ENCODE data around the gene EMC8.

Gene EMC8

DNA sequence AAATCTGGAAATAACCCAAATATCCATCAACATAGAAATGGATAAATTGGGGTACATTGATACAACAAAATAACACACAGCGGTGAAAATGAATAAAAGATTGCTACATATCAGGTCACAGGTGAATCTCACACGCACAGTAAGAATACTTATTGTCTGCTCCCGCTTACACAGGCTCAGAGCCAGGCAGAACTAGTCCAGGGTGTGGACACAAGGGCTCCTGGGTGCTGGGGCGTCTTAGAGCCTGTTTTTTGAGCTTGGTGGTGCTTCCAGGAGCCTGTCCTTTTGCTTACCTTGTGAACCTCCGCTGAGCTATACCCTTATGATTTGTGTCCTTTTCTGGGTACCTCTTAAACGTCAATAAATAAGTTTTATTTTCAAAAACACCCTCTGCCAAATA is 28.6 kb downstream of the EMC8 start:
- Histone ChIP-seq H3F3A (ENCODE audit: insufficient read depth) (no peaks in the 10 kb centered on the region), H3K79me2 (ENCODE audit: insufficient read depth, low read length) (no peaks in the 10 kb centered on the region), H3K9ac (ENCODE audit: low read length) (no peak overlapping the region), H3K4me2 (ENCODE audit: low read depth, low read length, poor library complexity, severe bottlenecking) (no peak overlapping the region), H3K27ac (ENCODE audit: low read depth, low read length) (no peak overlapping the region), H3K27me3 (ENCODE audit: low read length) (no peaks in the 10 kb centered on the region), H2AFZ (ENCODE audit: low read depth, low read length, severe bottlenecking) (no peak overlapping the region), H3K9me2 (replicated peaks; ENCODE audit: insufficient read depth, low read length) (no peaks in the 10 kb centered on the region), H3K36me3 (ENCODE audit: low read length) (no peaks in the 10 kb centered on the region), H3K4me3 (ENCODE audit: insufficient read depth, low read length, poor library complexity, severe bottlenecking) (no peak overlapping the region), H3K9me3 (ENCODE audit: insufficient read depth, low read length) (no peaks in the 10 kb centered on the region), H4K20me1 (ENCODE audit: low read depth, low read length) (no peaks in the 10 kb centered on the region)
- TF ChIP-seq CTCF (IDR thresholded peaks at IDR 0.05; ENCODE audit: insufficient read depth, low read length, poor library complexity, severe bottlenecking), result no peak
- TF ChIP-seq EZH2phosphoT487 (conservative IDR thresholded peaks at IDR 0.05; ENCODE audit: low read length), result no peak

- H3K9ac ChIP-seq (ENCODE audit: low read length), result no peak overlapping the region
- TF ChIP-seq EZH2phosphoT487 (conservative IDR thresholded peaks at IDR 0.05; ENCODE audit: low read length), result no peak
- TF ChIP-seq CTCF (IDR thresholded peaks at IDR 0.05; ENCODE audit: insufficient read depth, low read length, poor library complexity, severe bottlenecking), result no peak
- H3K9me2 ChIP-seq (replicated peaks; ENCODE audit: insufficient read depth, low read length), result no peaks in the 10 kb centered on the region
- H3K27me3 ChIP-seq (ENCODE audit: low read length), result no peaks in the 10 kb centered on the region
- H3F3A ChIP-seq (ENCODE audit: insufficient read depth), result no peaks in the 10 kb centered on the region
- no peaks in the 10 kb centered on the region for H3K36me3 ChIP-seq (ENCODE audit: low read length)
- no peak overlapping the region for H2AFZ ChIP-seq (ENCODE audit: low read depth, low read length, severe bottlenecking)
- H3K27ac ChIP-seq (ENCODE audit: low read depth, low read length), result no peak overlapping the region
- H3K4me3 ChIP-seq (ENCODE audit: insufficient read depth, low read length, poor library complexity, severe bottlenecking), result no peak overlapping the region
- no peaks in the 10 kb centered on the region for H3K79me2 ChIP-seq (ENCODE audit: insufficient read depth, low read length)
- no peaks in the 10 kb centered on the region for H3K9me3 ChIP-seq (ENCODE audit: insufficient read depth, low read length)
- no peak overlapping the region for H3K4me2 ChIP-seq (ENCODE audit: low read depth, low read length, poor library complexity, severe bottlenecking)
- no peaks in the 10 kb centered on the region for H4K20me1 ChIP-seq (ENCODE audit: low read depth, low read length)
Observed at GRCh38 chr16:85768199-85768598, 31.1 kb downstream of the EMC8 start.

GRCh38 chr16:85767531-85767930 is 31.8 kb downstream of the EMC8 start:
- H3K27me3 ChIP-seq (ENCODE audit: low read length), result no peaks in the 10 kb centered on the region
- TF ChIP-seq CTCF (IDR thresholded peaks at IDR 0.05; ENCODE audit: insufficient read depth, low read length, poor library complexity, severe bottlenecking) (no peak), EZH2phosphoT487 (conservative IDR thresholded peaks at IDR 0.05; ENCODE audit: low read length) (no peak)
- H3K4me3 ChIP-seq (ENCODE audit: insufficient read depth, low read length, poor library complexity, severe bottlenecking), result no peak overlapping the region
- H3K79me2 ChIP-seq (ENCODE audit: insufficient read depth, low read length), result no peaks in the 10 kb centered on the region
- no peaks in the 10 kb centered on the region for H3K9me3 ChIP-seq (ENCODE audit: insufficient read depth, low read length)
- H4K20me1 ChIP-seq (ENCODE audit: low read depth, low read length), result no peaks in the 10 kb centered on the region
- H3K9ac ChIP-seq (ENCODE audit: low read length), result no peak overlapping the region
- no peaks in the 10 kb centered on the region for H3K36me3 ChIP-seq (ENCODE audit: low read length)
- no peak overlapping the region for H2AFZ ChIP-seq (ENCODE audit: low read depth, low read length, severe bottlenecking)
- no peak overlapping the region for H3K4me2 ChIP-seq (ENCODE audit: low read depth, low read length, poor library complexity, severe bottlenecking)
- H3F3A ChIP-seq (ENCODE audit: insufficient read depth), result no peaks in the 10 kb centered on the region
- no peak overlapping the region for H3K27ac ChIP-seq (ENCODE audit: low read depth, low read length)
- H3K9me2 ChIP-seq (replicated peaks; ENCODE audit: insufficient read depth, low read length), result no peaks in the 10 kb centered on the region

DNA sequence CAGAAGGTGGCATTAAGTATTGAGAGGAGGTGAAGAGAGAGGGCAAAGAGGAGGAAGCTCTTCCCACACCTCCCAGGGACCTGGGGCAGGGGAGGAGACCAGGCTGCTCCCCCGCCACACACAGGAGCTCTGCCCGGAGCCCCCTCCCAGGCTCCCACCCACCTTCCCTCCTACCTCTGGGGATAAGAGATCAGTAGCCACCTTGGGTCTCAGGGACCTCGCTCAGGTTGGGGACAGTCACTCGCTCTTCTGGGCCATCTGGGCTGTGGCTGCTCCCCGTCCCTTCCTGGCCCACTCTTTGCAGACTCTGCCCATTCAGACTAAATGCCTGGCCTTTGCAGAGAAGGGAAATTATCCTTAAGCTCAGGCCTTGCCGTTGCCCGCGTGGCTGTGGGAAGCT is 33.6 kb downstream of the EMC8 start:
- Histone ChIP-seq H3K27me3 (ENCODE audit: low read length) (no peaks in the 10 kb centered on the region), H3K4me2 (ENCODE audit: low read depth, low read length, poor library complexity, severe bottlenecking) (no peak overlapping the region), H3K36me3 (ENCODE audit: low read length) (no peaks in the 10 kb centered on the region), H3K9ac (ENCODE audit: low read length) (no peak overlapping the region), H2AFZ (ENCODE audit: low read depth, low read length, severe bottlenecking) (no peak overlapping the region), H4K20me1 (ENCODE audit: low read depth, low read length) (no peaks in the 10 kb centered on the region), H3K9me3 (ENCODE audit: insufficient read depth, low read length) (no peaks in the 10 kb centered on the region), H3K9me2 (replicated peaks; ENCODE audit: insufficient read depth, low read length) (no peaks in the 10 kb centered on the region), H3F3A (ENCODE audit: insufficient read depth) (no peaks in the 10 kb centered on the region), H3K27ac (ENCODE audit: low read depth, low read length) (no peak overlapping the region), H3K79me2 (ENCODE audit: insufficient read depth, low read length) (no peaks in the 10 kb centered on the region), H3K4me3 (ENCODE audit: insufficient read depth, low read length, poor library complexity, severe bottlenecking) (no peak overlapping the region)
- TF ChIP-seq CTCF (IDR thresholded peaks at IDR 0.05; ENCODE audit: insufficient read depth, low read length, poor library complexity, severe bottlenecking), result no peak
- no peak for TF ChIP-seq EZH2phosphoT487 (conservative IDR thresholded peaks at IDR 0.05; ENCODE audit: low read length)
